ENCODE data around the gene MGAT2.

The MGAT2 gene

DNA sequence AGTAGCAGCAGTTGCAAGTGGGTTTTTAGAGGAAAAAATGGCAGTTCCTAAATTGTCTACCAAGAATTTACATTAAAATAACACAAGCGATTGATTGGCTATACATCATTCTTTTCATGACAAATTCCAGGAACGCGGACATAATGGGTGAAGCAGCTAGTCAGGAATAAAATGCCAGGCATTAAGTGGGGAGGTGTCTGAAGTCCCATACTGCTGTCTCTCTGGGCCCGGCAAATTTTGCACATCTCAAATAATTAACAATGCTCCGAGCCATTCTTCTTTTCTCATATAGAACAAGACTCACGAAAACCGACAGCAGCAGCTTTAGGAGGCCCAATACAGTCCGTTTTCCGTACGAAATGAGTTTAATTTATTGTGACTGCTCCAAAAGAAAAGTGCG is 869 bp upstream of the MGAT2 start:
- peaks cover 11% of the 10 kb centered on the region for H3K4me1 ChIP-seq
- no peaks in the 10 kb centered on the region for H3K36me3 ChIP-seq (ENCODE audit: control insufficient read depth, insufficient read depth, low read length)
- H3K9me3 ChIP-seq (ENCODE audit: control insufficient read depth, low read length), result no peaks in the 10 kb centered on the region
- peak overlapping the region; percentile 78 for H3K4me2 ChIP-seq (ENCODE audit: low read length)
- peak overlapping the region; percentile 99 for H2AFZ ChIP-seq
- peak overlapping the region; percentile 81 for H3K4me3 ChIP-seq (ENCODE audit: low read depth, low read length)
- TF ChIP-seq, protein P1, sequence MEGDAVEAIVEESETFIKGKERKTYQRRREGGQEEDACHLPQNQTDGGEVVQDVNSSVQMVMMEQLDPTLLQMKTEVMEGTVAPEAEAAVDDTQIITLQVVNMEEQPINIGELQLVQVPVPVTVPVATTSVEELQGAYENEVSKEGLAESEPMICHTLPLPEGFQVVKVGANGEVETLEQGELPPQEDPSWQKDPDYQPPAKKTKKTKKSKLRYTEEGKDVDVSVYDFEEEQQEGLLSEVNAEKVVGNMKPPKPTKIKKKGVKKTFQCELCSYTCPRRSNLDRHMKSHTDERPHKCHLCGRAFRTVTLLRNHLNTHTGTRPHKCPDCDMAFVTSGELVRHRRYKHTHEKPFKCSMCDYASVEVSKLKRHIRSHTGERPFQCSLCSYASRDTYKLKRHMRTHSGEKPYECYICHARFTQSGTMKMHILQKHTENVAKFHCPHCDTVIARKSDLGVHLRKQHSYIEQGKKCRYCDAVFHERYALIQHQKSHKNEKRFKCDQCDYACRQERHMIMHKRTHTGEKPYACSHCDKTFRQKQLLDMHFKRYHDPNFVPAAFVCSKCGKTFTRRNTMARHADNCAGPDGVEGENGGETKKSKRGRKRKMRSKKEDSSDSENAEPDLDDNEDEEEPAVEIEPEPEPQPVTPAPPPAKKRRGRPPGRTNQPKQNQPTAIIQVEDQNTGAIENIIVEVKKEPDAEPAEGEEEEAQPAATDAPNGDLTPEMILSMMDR (IDR thresholded peaks at IDR 0.05), result no peak
- peak overlapping the region; percentile 96 for H3K9ac ChIP-seq
- peaks cover 9% of the 10 kb centered on the region for H3K79me2 ChIP-seq
- no peaks in the 10 kb centered on the region for H3K27me3 ChIP-seq (ENCODE audit: control insufficient read depth, insufficient read depth, low read length)
- peak overlapping the region; percentile 98 for H3K27ac ChIP-seq

DNA sequence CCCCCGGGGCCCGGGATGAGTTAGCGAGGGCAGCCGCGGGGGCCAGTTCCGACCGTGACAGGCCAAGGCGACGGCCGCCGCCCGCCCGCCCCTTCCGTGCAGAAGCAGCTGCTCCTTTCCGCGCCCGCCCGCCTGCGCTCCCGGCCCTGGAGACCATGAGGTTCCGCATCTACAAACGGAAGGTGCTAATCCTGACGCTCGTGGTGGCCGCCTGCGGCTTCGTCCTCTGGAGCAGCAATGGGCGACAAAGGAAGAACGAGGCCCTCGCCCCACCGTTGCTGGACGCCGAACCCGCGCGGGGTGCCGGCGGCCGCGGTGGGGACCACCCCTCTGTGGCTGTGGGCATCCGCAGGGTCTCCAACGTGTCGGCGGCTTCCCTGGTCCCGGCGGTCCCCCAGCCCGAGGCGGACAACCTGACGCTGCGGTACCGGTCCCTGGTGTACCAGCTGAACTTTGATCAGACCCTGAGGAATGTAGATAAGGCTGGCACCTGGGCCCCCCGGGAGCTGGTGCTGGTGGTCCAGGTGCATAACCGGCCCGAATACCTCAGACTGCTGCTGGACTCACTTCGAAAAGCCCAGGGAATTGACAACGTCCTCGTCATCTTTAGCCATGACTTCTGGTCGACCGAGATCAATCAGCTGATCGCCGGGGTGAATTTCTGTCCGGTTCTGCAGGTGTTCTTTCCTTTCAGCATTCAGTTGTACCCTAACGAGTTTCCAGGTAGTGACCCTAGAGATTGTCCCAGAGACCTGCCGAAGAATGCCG is 699 bp downstream of the MGAT2 start:
- H3K9me3 ChIP-seq (ENCODE audit: control insufficient read depth, low read length), result no peaks in the 10 kb centered on the region
- TF ChIP-seq, protein P1 (IDR thresholded peaks at IDR 0.05), result no peak
- no peaks in the 10 kb centered on the region for H3K27me3 ChIP-seq (ENCODE audit: control insufficient read depth, insufficient read depth, low read length)
- H2AFZ ChIP-seq, result peak overlapping the region; percentile 99
- H3K27ac ChIP-seq, result peak overlapping the region; percentile 98
- H3K79me2 ChIP-seq, result peaks cover 9% of the 10 kb centered on the region
- H3K4me2 ChIP-seq (ENCODE audit: low read length), result peak overlapping the region; percentile 88
- peak overlapping the region; percentile 57 for H3K9ac ChIP-seq
- H3K36me3 ChIP-seq (ENCODE audit: control insufficient read depth, insufficient read depth, low read length), result no peaks in the 10 kb centered on the region
- H3K4me3 ChIP-seq (ENCODE audit: low read depth, low read length), result peak overlapping the region; percentile 81
- H3K4me1 ChIP-seq, result peaks cover 11% of the 10 kb centered on the region

DNA sequence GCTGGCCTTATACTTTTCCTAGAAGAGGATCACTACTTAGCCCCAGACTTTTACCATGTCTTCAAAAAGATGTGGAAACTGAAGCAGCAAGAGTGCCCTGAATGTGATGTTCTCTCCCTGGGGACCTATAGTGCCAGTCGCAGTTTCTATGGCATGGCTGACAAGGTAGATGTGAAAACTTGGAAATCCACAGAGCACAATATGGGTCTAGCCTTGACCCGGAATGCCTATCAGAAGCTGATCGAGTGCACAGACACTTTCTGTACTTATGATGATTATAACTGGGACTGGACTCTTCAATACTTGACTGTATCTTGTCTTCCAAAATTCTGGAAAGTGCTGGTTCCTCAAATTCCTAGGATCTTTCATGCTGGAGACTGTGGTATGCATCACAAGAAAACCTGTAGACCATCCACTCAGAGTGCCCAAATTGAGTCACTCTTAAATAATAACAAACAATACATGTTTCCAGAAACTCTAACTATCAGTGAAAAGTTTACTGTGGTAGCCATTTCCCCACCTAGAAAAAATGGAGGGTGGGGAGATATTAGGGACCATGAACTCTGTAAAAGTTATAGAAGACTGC is 1.5 kb downstream of the MGAT2 start:
- Histone ChIP-seq H2AFZ (peak overlapping the region; percentile 99), H3K9ac (no peak overlapping the region), H3K27ac (no peak overlapping the region), H3K4me3 (ENCODE audit: low read depth, low read length) (peak overlapping the region; percentile 81), H3K4me2 (ENCODE audit: low read length) (peak overlapping the region; percentile 88), H3K9me3 (ENCODE audit: control insufficient read depth, low read length) (no peaks in the 10 kb centered on the region), H3K36me3 (ENCODE audit: control insufficient read depth, insufficient read depth, low read length) (no peaks in the 10 kb centered on the region), H3K27me3 (ENCODE audit: control insufficient read depth, insufficient read depth, low read length) (no peaks in the 10 kb centered on the region), H3K79me2 (peaks cover 9% of the 10 kb centered on the region), H3K4me1 (peaks cover 11% of the 10 kb centered on the region)
- TF ChIP-seq, protein P1 (IDR thresholded peaks at IDR 0.05), result no peak

DNA sequence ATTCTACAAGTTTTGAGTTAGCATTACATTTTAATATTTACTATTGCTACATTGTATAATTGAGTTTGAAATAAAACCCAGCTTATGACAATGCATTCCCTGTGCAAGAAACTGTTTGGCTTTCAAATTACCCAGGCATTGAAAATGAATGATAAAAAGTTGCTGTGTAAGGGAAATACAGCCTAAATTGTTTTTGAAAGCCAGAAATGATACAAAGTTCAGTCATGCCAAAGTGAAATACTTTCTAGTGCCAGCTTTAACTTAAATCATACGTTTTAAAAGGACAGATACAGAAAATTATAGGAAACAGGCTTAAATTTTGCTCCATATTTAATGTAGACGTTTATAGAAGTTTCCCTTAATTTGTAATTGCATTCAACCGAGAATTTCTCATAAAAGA is 2.8 kb downstream of the MGAT2 start:
- peak overlapping the region; percentile 8 for H3K27ac ChIP-seq
- H3K4me2 ChIP-seq (ENCODE audit: low read length), result peak overlapping the region; percentile 11
- no peak overlapping the region for H3K4me3 ChIP-seq (ENCODE audit: low read depth, low read length)
- TF ChIP-seq, protein P1 (IDR thresholded peaks at IDR 0.05), result no peak
- no peaks in the 10 kb centered on the region for H3K27me3 ChIP-seq (ENCODE audit: control insufficient read depth, insufficient read depth, low read length)
- peaks cover 11% of the 10 kb centered on the region for H3K4me1 ChIP-seq
- no peaks in the 10 kb centered on the region for H3K9me3 ChIP-seq (ENCODE audit: control insufficient read depth, low read length)
- H3K9ac ChIP-seq, result no peak overlapping the region
- no peak overlapping the region for H2AFZ ChIP-seq
- H3K36me3 ChIP-seq (ENCODE audit: control insufficient read depth, insufficient read depth, low read length), result no peaks in the 10 kb centered on the region
- H3K79me2 ChIP-seq, result peaks cover 9% of the 10 kb centered on the region
